ENCODE results near the gene ETS2. TPM values are rescaled to one million over a fixed set of nuclear protein-coding genes. Genes with fewer than 3 reads are reported as not detected.

Gene ETS2
- total and polyA plus RNA-seq, 10 of the 15 experiments (the other 5 are each of a cell fraction or from before 2014, with no cell fraction given): 0.52 to 8.6 (median 3.8) TPM

- TF ChIP-seq ZNF622 (IDR thresholded peaks at IDR 0.05): no peak
- no peak for TF ChIP-seq POLR2AphosphoS2 (IDR thresholded peaks at IDR 0.05; ENCODE audit: low read depth, low read length)
- no peak for TF ChIP-seq RELA (IDR thresholded peaks at IDR 0.05; ENCODE audit: borderline replicate concordance, partially characterized antibody)
These were observed 12.9 kb upstream of the ETS2 start (continued) for GRCh38 chr21:38792676-38793459.

GRCh38 chr21:38793926-38794713 lies 11.6 kb upstream of the ETS2 start:
- H3K9me3 ChIP-seq (replicated peaks; ENCODE audit: control insufficient read depth, insufficient read depth, low read length): no peaks in the 10 kb centered on the region
- intact Hi-C loops (cut with micrococcal nuclease; ENCODE audit: unreplicated experiment): no loop called here
- no TSS peak for BruUV-seq (replicated peaks)
- in situ Hi-C loops (cut with MboI): no loop called here
- H3K4me2 ChIP-seq (ENCODE audit: control insufficient read depth, insufficient read depth): no peak overlapping the region
- DNase-seq (ENCODE audit: low read depth, low spot score): no peak
- ChIA-PET SMC1A (ENCODE audit: uncharacterized antibody, unreplicated experiment) (no interaction called here), POLR2A (no interaction called here), CTCF (no interaction called here), RAD21 (ENCODE audit: unreplicated experiment) (no interaction called here)
- no peak overlapping the region for H3K4me3 ChIP-seq
- FAIRE-seq: no peak
- H3K9ac ChIP-seq (ENCODE audit: control insufficient read depth, insufficient read depth, low read length): no peak overlapping the region
- H2AFZ ChIP-seq (ENCODE audit: control insufficient read depth, low read depth, low read length): no peak overlapping the region
- no peaks in the 10 kb centered on the region for H4K20me1 ChIP-seq (ENCODE audit: control insufficient read depth, insufficient read depth)
- peaks cover 3% of the 10 kb centered on the region; the same call in 1 of the 2 replicates for H3K4me1 ChIP-seq (ENCODE audit: control insufficient read depth, insufficient read depth, low read length)
- no peaks in the 10 kb centered on the region; a peak in 1 of 4 replicates for H3K27me3 ChIP-seq (replicated peaks in 1 of 2; ENCODE audit: control insufficient read depth in 2 of 2, insufficient read depth in 2 of 2, low read length in 1 of 2)
- no peaks in the 10 kb centered on the region for H3K36me3 ChIP-seq (ENCODE audit: control insufficient read depth in 2 of 2, insufficient read depth in 2 of 2, low read length in 1 of 2)
- 44% methylated on average over 16 of the region's 16 CpGs for WGBS (ENCODE audit: insufficient coverage, insufficient replicate concordance, low lambda C conversion rate, missing lambda C conversion rate)
- H3K79me2 ChIP-seq (ENCODE audit: control insufficient read depth, insufficient read depth, low read length): no peaks in the 10 kb centered on the region
- no peak for ATAC-seq
- no peak for TF ChIP-seq ZBED1 (IDR thresholded peaks at IDR 0.05; ENCODE audit: borderline replicate concordance)
- TF ChIP-seq RAD21 (IDR thresholded peaks at IDR 0.05; ENCODE audit: insufficient read depth, low read depth, low read length): no peak
- TF ChIP-seq TCF12 (IDR thresholded peaks at IDR 0.05; ENCODE audit: low read depth, low read length): no peak
- TF ChIP-seq HCFC1 (IDR thresholded peaks at IDR 0.05; ENCODE audit: low read length): no peak
- no peak for TF ChIP-seq MXI1 (IDR thresholded peaks at IDR 0.05; ENCODE audit: low read depth, low read length)
- no peak for TF ChIP-seq SUPT20H (IDR thresholded peaks at IDR 0.05; ENCODE audit: borderline replicate concordance, control insufficient read depth, low read depth, low read length)
- no peak for TF ChIP-seq JUNB (IDR thresholded peaks at IDR 0.05)
- TF ChIP-seq POLR2A (IDR thresholded peaks at IDR 0.05; ENCODE audit: low read depth, low read length): no peak
- TF ChIP-seq NR2F1 (conservative IDR thresholded peaks at IDR 0.05): no peak
- no peak for TF ChIP-seq ELK1 (IDR thresholded peaks at IDR 0.05; ENCODE audit: low read depth, low read length)
- TF ChIP-seq PML (IDR thresholded peaks at IDR 0.05; ENCODE audit: low read length): no peak
- TF ChIP-seq SMAD5 (IDR thresholded peaks at IDR 0.05; ENCODE audit: low read depth): no peak
- no peak for TF ChIP-seq BCL11A (IDR thresholded peaks at IDR 0.05; ENCODE audit: low read depth, low read length)
- no peak for TF ChIP-seq CHD1 (IDR thresholded peaks at IDR 0.05; ENCODE audit: low read depth, low read length)
- no peak overlapping the region for H3K27ac ChIP-seq (ENCODE audit: control insufficient read depth, insufficient read depth)
